SIG-M5 treated with dmso at 0.1 percent for 504 hours (cell line): ENCODE results near the gene MAD1L1.

Experiments used
- DNase-seq: peaks from one replicate; lab custom pipeline; 2025; ENCODE audit not compliant: unreplicated experiment; lab: John Stamatoyannopoulos, UW

The MAD1L1 gene

GRCh38 chr7:2242541-2243429 lies 10.0 kb upstream of the MAD1L1 start:
- peak; percentile 61 for DNase-seq

GRCh38 chr7:2241580-2242540 lies 9.1 kb upstream of the MAD1L1 start, which contains the start of the genes MRM2 and NUDT1:
TSS of gene MRM2 (minus strand) at chr7:2242205. CDS start at chr7:2242169, 36 bp downstream.
TSS of gene NUDT1 (plus strand) at chr7:2242226. CDS start at chr7:2244575, 2,349 bp downstream.
- DNase-seq, result peak; percentile 62

GRCh38 chr7:2239242-2239641 lies 6.5 kb upstream of the MAD1L1 start:
- no peak for DNase-seq

- DNase-seq, result peak; percentile 97
These were observed 4.4 kb upstream of the MAD1L1 start for GRCh38 chr7:2237109-2237602.

- DNase-seq, result no peak
These were observed 1.2 kb upstream of the MAD1L1 start for GRCh38 chr7:2233926-2234325.

- DNase-seq, result no peak
These were observed 566 bp downstream of the MAD1L1 start for GRCh38 chr7:2231992-2232765.

- DNase-seq, result no peak
These were observed 1.9 kb downstream of the MAD1L1 start for GRCh38 chr7:2230882-2231281.

- no peak for DNase-seq
These were observed 2.5 kb downstream of the MAD1L1 start for GRCh38 chr7:2230226-2230625.

GRCh38 chr7:2229467-2229866 lies 3.3 kb downstream of the MAD1L1 start:
- no peak for DNase-seq

- DNase-seq, result no peak
These were observed 3.8 kb downstream of the MAD1L1 start for GRCh38 chr7:2228921-2229320.

GRCh38 chr7:2227699-2228098 lies 5.0 kb downstream of the MAD1L1 start:
- DNase-seq, result no peak

- no peak for DNase-seq
These were observed 6.9 kb downstream of the MAD1L1 start for GRCh38 chr7:2225830-2226229.

- no peak for DNase-seq
These were observed 7.4 kb downstream of the MAD1L1 start for GRCh38 chr7:2225336-2225735.

GRCh38 chr7:2224934-2225333 lies 7.8 kb downstream of the MAD1L1 start:
- no peak for DNase-seq

GRCh38 chr7:2224491-2224928 lies 8.2 kb downstream of the MAD1L1 start:
- DNase-seq, result no peak

- DNase-seq, result no peak
These were observed 9.4 kb downstream of the MAD1L1 start for GRCh38 chr7:2223321-2223720.

- no peak for DNase-seq
These were observed 10.2 kb downstream of the MAD1L1 start for GRCh38 chr7:2222516-2222915.

GRCh38 chr7:2220954-2221353 lies 11.8 kb downstream of the MAD1L1 start:
- DNase-seq, result no peak

- DNase-seq, result no peak
These were observed 12.2 kb downstream of the MAD1L1 start for GRCh38 chr7:2220506-2220905.

- no peak for DNase-seq
These were observed 12.7 kb downstream of the MAD1L1 start for GRCh38 chr7:2220030-2220429.

- no peak for DNase-seq
These were observed 13.1 kb downstream of the MAD1L1 start for GRCh38 chr7:2219606-2220005.
